HL-60 (cell line): ENCODE data around the gene ATP8B3.

Experiments used
- DNase-seq, 2 experiments: peaks; one replicate each; pipeline ENCODE4 v3.0.0-alpha.2; 2010 to 2020; ENCODE audit warnings: low read depth in 1 of 2, low spot score in 1 of 2
- H3K27ac ChIP-seq: fragments of 250-450 bp; sonication (Bioruptor Pico); replicated peaks from 2 replicates; pipeline ENCODE4 v1.5.1; 2020; ENCODE audit warnings: mild to moderate bottlenecking, moderate library complexity
- H3K27me3 ChIP-seq: fragments of 250-450 bp; sonication (Bioruptor Pico); 2 replicates; pipeline ENCODE4 v1.5.1; 2021; ENCODE audit warnings: mild to moderate bottlenecking, moderate library complexity; ENCODE audit not compliant: insufficient read depth, poor library complexity, severe bottlenecking
- H3K4me3 ChIP-seq: replicated peaks from 2 replicates; pipeline ENCODE4 v1.5.1; 2011; ENCODE audit warnings: mild to moderate bottlenecking, control low read depth, low read length; ENCODE audit not compliant: insufficient read depth
- CTCF ChIP-seq: IDR thresholded peaks from one replicate; pipeline ENCODE4 v1.5.1; 2011; ENCODE audit warnings: low read length, control low read depth, inconsistent platforms; ENCODE audit not compliant: insufficient read depth
- GABPA ChIP-seq: IDR thresholded peaks from 2 replicates; pipeline ENCODE4 v1.6.1; 2012; ENCODE audit warnings: low read depth
- POLR2AphosphoS5 ChIP-seq: IDR thresholded peaks from 2 replicates; pipeline ENCODE4 v1.6.1; 2012; ENCODE audit warnings: low read depth
- REST ChIP-seq: IDR thresholded peaks from 2 replicates; pipeline ENCODE4 v1.6.1; 2012; ENCODE audit warnings: low read depth; ENCODE audit not compliant: insufficient replicate concordance
- SPI1 ChIP-seq: IDR thresholded peaks from 2 replicates; pipeline ENCODE4 v1.6.1; 2012; ENCODE audit warnings: low read depth, mild to moderate bottlenecking, borderline replicate concordance

The ATP8B3 gene

GRCh38 chr19:1855040-1855827, 43.2 kb upstream of the ATP8B3 start:
- TF ChIP-seq REST: peak; percentile 5
- TF ChIP-seq GABPA: no peak
- peak; percentile 65; the same call in 1 of the 2 replicates for TF ChIP-seq SPI1
- no peak for TF ChIP-seq CTCF
- peak; percentile 69 for TF ChIP-seq POLR2AphosphoS5
- no peaks in the 10 kb centered on the region for H3K27me3 ChIP-seq
- H3K27ac ChIP-seq: peak overlapping the region; percentile 99
- DNase-seq: peak; percentile 91 to 96
- H3K4me3 ChIP-seq: peak overlapping the region; percentile 41

GRCh38 chr19:1854542-1855039, 42.5 kb upstream of the ATP8B3 start:
- Histone ChIP-seq H3K27ac (peak overlapping the region; percentile 99), H3K27me3 (no peaks in the 10 kb centered on the region), H3K4me3 (peak overlapping the region; percentile 41)
- DNase-seq: peak; percentile 77 to 91
- TF ChIP-seq CTCF: no peak
- no peak for TF ChIP-seq GABPA
- TF ChIP-seq REST: no peak
- TF ChIP-seq POLR2AphosphoS5: peak; percentile 12; the same call in 1 of the 2 replicates
- no peak for TF ChIP-seq SPI1

- Histone ChIP-seq H3K27ac (peak overlapping the region; percentile 99), H3K4me3 (peak overlapping the region; percentile 41)
Observed at GRCh38 chr19:1854039-1854541, 42.0 kb upstream of the ATP8B3 start.

More at GRCh38 chr19:1854039-1854541, 42.0 kb upstream of the ATP8B3 start:
- no peak for DNase-seq
- no peaks in the 10 kb centered on the region for H3K27me3 ChIP-seq
- TF ChIP-seq POLR2AphosphoS5 (no peak), CTCF (no peak), SPI1 (no peak), GABPA (no peak), REST (no peak)
